ENCODE data around the gene PARD3B. TPM values are rescaled to one million over a fixed set of nuclear protein-coding genes. Genes with fewer than 3 reads are reported as not detected.

The PARD3B gene
- total RNA-seq, 1 experiment from 2014 or later, result 3.6 TPM

GRCh38 chr2:204749319-204749718 is 204.0 kb downstream of the PARD3B start:
- BruUV-seq (replicated peaks), result no TSS peak
- POLR2A ChIA-PET, result no interaction called here
- in situ Hi-C loops (cut with HindIII; ENCODE audit: low pct_unique_long_range_greater_than_20kb, low sequenced_read_pairs), result no loop called here
- no peaks in the 10 kb centered on the region for H3K36me3 ChIP-seq (ENCODE audit: control insufficient read depth, insufficient read depth, low read length)
- ATAC-seq, result no peak
- intact Hi-C loops (cut with micrococcal nuclease; ENCODE audit: unreplicated experiment), result no loop called here
- H3K4me3 ChIP-seq (ENCODE audit: low read depth in 2 of 2, low read length in 2 of 2), result no peak overlapping the region
- no peaks in the 10 kb centered on the region for H3K9me3 ChIP-seq (ENCODE audit: control insufficient read depth, insufficient read depth, low read depth, low read length)
- TF ChIP-seq, protein P1, sequence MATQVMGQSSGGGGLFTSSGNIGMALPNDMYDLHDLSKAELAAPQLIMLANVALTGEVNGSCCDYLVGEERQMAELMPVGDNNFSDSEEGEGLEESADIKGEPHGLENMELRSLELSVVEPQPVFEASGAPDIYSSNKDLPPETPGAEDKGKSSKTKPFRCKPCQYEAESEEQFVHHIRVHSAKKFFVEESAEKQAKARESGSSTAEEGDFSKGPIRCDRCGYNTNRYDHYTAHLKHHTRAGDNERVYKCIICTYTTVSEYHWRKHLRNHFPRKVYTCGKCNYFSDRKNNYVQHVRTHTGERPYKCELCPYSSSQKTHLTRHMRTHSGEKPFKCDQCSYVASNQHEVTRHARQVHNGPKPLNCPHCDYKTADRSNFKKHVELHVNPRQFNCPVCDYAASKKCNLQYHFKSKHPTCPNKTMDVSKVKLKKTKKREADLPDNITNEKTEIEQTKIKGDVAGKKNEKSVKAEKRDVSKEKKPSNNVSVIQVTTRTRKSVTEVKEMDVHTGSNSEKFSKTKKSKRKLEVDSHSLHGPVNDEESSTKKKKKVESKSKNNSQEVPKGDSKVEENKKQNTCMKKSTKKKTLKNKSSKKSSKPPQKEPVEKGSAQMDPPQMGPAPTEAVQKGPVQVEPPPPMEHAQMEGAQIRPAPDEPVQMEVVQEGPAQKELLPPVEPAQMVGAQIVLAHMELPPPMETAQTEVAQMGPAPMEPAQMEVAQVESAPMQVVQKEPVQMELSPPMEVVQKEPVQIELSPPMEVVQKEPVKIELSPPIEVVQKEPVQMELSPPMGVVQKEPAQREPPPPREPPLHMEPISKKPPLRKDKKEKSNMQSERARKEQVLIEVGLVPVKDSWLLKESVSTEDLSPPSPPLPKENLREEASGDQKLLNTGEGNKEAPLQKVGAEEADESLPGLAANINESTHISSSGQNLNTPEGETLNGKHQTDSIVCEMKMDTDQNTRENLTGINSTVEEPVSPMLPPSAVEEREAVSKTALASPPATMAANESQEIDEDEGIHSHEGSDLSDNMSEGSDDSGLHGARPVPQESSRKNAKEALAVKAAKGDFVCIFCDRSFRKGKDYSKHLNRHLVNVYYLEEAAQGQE (IDR thresholded peaks at IDR 0.05; ENCODE audit: insufficient read depth in 1 of 2, low read depth in 2 of 2, low read length in 1 of 2), result no peak
- H3K4me1 ChIP-seq (ENCODE audit: control insufficient read depth, insufficient read depth, low read length), result no peaks in the 10 kb centered on the region
- CTCF ChIA-PET, result no interaction called here
- no peak overlapping the region for H3K27ac ChIP-seq (ENCODE audit: low read length)
- DNase-seq (ENCODE audit: low read depth, low spot score), result no peak
- H3K27me3 ChIP-seq (ENCODE audit: control insufficient read depth, insufficient read depth, low read length), result no peaks in the 10 kb centered on the region

DNA sequence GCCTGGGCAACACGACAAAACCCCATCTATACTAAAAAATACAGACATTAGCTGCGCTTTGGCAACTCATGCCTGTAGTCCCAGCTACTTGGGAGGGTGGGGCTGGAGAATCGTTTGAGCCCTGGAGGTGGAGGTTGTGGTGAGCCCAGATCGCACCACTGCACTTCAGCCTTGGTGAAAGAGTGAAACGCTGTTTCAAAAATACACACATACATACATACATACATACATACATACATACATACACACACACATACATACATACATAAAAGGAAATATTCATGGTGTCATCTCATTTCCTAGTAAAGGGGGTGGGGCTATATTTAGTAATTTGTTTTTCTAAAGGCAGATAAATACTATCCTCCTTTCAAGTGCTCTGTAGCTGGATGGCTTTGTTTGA is 205.1 kb downstream of the PARD3B start:
- Histone ChIP-seq H3K36me3 (ENCODE audit: control insufficient read depth, insufficient read depth, low read length) (no peaks in the 10 kb centered on the region), H3K9me3 (ENCODE audit: control insufficient read depth, insufficient read depth, low read depth, low read length) (no peaks in the 10 kb centered on the region), H3K27me3 (ENCODE audit: control insufficient read depth, insufficient read depth, low read length) (no peaks in the 10 kb centered on the region), H3K27ac (ENCODE audit: low read length) (no peak overlapping the region), H3K4me3 (ENCODE audit: low read depth in 2 of 2, low read length in 2 of 2) (no peak overlapping the region), H3K4me1 (ENCODE audit: control insufficient read depth, insufficient read depth, low read length) (no peaks in the 10 kb centered on the region)
- ATAC-seq (no peak), DNase-seq (ENCODE audit: low read depth, low spot score) (no peak)
- intact Hi-C loops (cut with micrococcal nuclease; ENCODE audit: unreplicated experiment) (no loop called here), in situ Hi-C loops (cut with HindIII; ENCODE audit: low pct_unique_long_range_greater_than_20kb, low sequenced_read_pairs) (no loop called here)
- ChIA-PET CTCF (no interaction called here), POLR2A (no interaction called here)
- no TSS peak for BruUV-seq (replicated peaks)
- no peak for TF ChIP-seq SIN3A (IDR thresholded peaks at IDR 0.05; ENCODE audit: borderline replicate concordance, insufficient read depth, low read depth, low read length)

- intact Hi-C loops (cut with micrococcal nuclease; ENCODE audit: unreplicated experiment) (no loop called here), in situ Hi-C loops (cut with HindIII; ENCODE audit: low pct_unique_long_range_greater_than_20kb, low sequenced_read_pairs) (no loop called here)
- Histone ChIP-seq H3K36me3 (ENCODE audit: control insufficient read depth, insufficient read depth, low read length) (no peaks in the 10 kb centered on the region), H3K9me3 (ENCODE audit: control insufficient read depth, insufficient read depth, low read depth, low read length) (no peaks in the 10 kb centered on the region), H3K27ac (ENCODE audit: low read length) (no peak overlapping the region), H3K27me3 (ENCODE audit: control insufficient read depth, insufficient read depth, low read length) (no peaks in the 10 kb centered on the region), H3K4me1 (ENCODE audit: control insufficient read depth, insufficient read depth, low read length) (no peaks in the 10 kb centered on the region), H3K4me3 (ENCODE audit: low read depth in 2 of 2, low read length in 2 of 2) (no peak overlapping the region)
- ChIA-PET CTCF (no interaction called here), POLR2A (no interaction called here)
- TF ChIP-seq SIN3A (IDR thresholded peaks at IDR 0.05; ENCODE audit: borderline replicate concordance, insufficient read depth, low read depth, low read length) (no peak), TCF7L2 (IDR thresholded peaks at IDR 0.05; ENCODE audit: low read depth, low read length) (no peak), POLR2AphosphoS5 (IDR thresholded peaks at IDR 0.05; ENCODE audit: low read depth, low read length) (no peak)
- TF ChIP-seq, protein P2, sequence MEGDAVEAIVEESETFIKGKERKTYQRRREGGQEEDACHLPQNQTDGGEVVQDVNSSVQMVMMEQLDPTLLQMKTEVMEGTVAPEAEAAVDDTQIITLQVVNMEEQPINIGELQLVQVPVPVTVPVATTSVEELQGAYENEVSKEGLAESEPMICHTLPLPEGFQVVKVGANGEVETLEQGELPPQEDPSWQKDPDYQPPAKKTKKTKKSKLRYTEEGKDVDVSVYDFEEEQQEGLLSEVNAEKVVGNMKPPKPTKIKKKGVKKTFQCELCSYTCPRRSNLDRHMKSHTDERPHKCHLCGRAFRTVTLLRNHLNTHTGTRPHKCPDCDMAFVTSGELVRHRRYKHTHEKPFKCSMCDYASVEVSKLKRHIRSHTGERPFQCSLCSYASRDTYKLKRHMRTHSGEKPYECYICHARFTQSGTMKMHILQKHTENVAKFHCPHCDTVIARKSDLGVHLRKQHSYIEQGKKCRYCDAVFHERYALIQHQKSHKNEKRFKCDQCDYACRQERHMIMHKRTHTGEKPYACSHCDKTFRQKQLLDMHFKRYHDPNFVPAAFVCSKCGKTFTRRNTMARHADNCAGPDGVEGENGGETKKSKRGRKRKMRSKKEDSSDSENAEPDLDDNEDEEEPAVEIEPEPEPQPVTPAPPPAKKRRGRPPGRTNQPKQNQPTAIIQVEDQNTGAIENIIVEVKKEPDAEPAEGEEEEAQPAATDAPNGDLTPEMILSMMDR (IDR thresholded peaks at IDR 0.05), result no peak
- TF ChIP-seq, protein P1 (IDR thresholded peaks at IDR 0.05; ENCODE audit: insufficient read depth in 1 of 2, low read depth in 2 of 2, low read length in 1 of 2), result no peak
- no peak for ATAC-seq
- no TSS peak for BruUV-seq (replicated peaks)
- no peak for DNase-seq (ENCODE audit: low read depth, low spot score)
Measured at GRCh38 chr2:204751472-204751871, 206.2 kb downstream of the PARD3B start.

All from Panc1 (cell line).